ENCODE data around the gene HSPB1.

DNA sequence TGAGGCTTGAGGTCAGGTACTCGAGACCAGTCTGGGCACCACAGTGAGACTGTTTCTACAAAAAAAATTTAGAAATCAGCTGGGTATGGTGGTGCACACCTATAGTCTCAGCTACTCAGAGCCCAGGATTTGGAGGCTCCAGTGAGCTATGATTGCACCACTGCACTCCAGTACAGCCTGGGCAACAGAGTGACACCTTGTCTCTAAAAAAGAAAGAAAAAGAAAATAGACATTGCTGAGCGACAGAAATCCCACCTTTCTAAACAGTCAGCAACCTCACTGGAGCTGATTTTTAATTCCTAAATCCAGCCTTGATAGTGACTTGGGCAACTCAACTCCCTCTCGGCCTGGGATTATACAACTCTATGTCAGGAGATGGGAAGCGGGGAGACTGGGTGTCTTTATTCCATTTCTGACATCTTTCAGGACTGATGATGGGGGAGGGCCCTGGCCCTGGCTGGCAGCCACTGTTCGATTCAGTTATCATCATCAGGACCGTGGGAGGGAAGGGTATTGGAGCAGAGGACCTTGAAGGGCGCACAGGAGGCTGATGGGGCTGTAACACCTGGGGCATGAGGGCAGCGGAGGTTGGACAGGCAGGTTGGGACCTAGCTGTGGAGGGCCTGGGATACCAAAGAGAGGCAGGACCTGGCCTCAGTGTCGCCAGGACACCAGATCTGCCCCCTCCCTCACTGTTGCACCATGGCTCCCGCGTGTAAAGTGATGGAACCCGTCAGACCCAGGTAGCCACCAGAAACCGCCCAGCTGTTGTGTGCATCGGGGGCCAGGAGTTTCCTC, 14.7 kb downstream of the HSPB1 start:
- TF ChIP-seq, protein P1, sequence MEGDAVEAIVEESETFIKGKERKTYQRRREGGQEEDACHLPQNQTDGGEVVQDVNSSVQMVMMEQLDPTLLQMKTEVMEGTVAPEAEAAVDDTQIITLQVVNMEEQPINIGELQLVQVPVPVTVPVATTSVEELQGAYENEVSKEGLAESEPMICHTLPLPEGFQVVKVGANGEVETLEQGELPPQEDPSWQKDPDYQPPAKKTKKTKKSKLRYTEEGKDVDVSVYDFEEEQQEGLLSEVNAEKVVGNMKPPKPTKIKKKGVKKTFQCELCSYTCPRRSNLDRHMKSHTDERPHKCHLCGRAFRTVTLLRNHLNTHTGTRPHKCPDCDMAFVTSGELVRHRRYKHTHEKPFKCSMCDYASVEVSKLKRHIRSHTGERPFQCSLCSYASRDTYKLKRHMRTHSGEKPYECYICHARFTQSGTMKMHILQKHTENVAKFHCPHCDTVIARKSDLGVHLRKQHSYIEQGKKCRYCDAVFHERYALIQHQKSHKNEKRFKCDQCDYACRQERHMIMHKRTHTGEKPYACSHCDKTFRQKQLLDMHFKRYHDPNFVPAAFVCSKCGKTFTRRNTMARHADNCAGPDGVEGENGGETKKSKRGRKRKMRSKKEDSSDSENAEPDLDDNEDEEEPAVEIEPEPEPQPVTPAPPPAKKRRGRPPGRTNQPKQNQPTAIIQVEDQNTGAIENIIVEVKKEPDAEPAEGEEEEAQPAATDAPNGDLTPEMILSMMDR (IDR thresholded peaks at IDR 0.05): no peak
- TF ChIP-seq POLR2A (IDR thresholded peaks at IDR 0.05): no peak
